Measurements from ENCODE around the gene FNBP1. TPM values are rescaled to one million over a fixed set of nuclear protein-coding genes. Genes with fewer than 3 reads are reported as not detected.
"Not testable (repeated sequence)": the region's sequence is repeated elsewhere in the genome, so short reads cannot be mapped to it uniquely, and the experiment has no call there.

Gene FNBP1
- polyA plus RNA-seq, 12 donors, result 14.8 to 67.8 (median 19.9) TPM; not detected in 1

DNA sequence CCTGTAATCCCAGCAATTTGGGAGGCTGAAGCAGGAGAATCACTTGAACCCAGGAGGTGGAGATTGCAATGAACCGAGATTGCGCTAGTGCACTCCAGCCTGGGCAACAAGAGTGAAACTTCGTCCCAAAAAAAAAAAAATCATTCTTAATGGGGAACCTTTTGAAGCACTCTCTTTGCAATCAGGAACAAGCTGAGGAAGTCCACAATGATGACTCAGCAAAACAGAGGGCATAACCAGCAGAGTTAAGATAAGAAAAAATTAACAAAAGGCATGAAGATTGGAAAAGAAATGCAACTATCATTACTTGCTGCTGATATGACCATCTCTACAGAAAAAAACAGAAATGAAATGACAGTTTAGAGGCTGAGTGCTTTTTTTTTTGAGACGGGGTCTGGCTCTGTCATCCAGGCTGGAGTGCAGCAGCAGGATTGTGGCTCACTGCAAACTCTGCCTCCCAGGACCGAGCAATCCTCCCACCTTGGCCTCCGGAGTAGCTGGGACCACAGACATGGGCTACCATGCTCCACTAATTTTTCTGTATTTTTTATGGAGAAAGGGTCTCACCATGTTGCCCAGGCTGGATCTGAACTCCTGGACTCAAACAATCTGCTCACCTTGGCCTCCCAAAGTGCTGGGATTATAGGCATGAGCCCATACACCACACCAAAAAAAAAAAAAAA, 88.0 kb downstream of the FNBP1 start:
- no peak for DNase-seq

GRCh38 chr9:129953736-129954135, 89.3 kb downstream of the FNBP1 start:
- no peak for DNase-seq

DNA sequence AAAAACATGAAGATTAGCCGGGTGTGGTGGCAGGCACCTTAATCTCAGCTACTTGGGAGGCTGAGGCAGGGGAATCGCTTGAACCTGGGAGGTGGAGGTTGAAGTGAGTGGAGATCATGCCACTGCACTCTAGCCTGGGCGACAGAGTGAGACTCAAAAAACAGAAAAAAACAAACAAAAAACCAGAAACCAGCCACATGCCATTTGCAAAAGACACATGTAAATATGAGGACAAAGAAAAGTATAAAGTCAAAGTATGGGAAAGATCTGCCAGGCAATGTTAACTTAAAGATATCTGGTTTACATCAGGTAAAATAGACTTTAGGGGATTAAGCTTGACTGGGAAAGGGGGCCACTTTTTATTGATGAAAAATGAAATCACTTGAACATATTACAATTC, 90.7 kb downstream of the FNBP1 start:
- no peak for DNase-seq

GRCh38 chr9:129949821-129950220, 93.2 kb downstream of the FNBP1 start:
- DNase-seq, result no peak

GRCh38 chr9:129948626-129949025, 94.4 kb downstream of the FNBP1 start:
- DNase-seq, result not testable (repeated sequence)

DNA sequence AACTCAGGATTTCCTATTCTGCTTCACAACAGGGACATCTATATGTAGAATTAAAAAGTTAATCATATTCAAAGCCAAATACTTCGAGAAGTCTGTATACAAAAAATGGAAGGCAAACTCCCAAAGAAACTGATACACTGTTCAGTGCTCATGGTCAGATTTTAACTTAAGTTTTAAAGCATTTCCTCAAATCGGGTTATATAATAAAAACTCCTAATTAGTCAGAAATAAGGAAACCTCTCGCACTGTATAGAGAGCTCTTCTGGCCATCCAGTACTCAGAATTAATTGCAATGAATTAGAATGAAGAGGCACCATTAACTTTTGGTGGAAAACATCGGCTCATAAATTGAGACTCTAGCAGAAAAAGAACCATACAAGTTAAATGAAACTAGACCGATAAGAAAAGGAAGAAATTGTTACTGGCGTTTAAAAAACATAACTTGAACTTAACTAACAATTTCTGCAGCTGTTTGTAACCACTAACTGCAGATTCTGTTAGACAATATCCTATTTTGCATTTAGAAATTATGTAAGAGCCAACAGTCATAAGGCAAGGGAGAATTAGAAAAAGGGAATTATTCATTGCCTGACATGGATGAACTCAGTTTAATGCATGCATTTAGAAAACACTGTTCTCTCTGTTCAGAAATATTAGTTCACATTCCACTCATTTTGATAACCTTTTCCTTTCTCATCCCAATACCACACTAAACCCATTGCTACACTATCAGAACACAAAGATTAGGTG, 96.6 kb downstream of the FNBP1 start:
- DNase-seq, result no peak

DNA sequence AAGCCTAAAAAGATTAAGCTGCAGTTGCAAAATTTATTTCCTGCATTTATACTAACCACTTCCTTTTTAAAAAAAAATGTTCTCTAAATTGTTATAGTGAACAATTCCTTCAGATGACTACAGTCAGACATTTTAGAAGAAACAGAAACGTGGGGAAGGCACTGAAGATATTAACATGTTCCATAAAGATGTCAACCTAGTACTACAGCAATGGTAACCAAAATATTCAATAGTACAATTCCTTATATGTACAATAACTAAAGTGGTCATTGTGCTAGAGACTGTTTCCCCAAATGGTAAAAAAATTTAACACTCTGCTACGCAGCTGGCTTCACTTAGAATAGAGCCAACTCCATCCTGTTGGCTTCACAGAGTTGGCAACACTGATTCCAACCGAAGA, 97.7 kb downstream of the FNBP1 start:
- DNase-seq, result no peak

- DNase-seq, result no peak
These were observed 98.4 kb downstream of the FNBP1 start for GRCh38 chr9:129944506-129945116.

DNA sequence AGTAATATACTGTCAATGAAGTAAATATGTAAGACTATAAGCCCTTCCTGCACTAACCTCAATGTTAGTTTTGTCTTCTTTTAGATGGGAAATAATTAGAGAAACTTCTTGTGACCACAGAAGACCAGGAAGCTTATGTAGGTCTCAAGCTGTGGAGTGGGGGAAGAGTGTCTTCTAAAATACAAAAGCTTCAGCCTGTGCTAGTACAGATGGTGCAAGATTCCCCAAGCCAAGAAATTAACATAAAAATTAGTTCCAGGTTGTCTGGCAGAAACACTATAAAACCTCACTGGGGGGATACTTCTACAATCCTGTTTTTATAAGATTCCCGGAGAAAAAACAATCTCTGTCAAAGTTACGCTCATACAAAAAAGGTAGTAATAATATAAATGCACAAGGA, 103.6 kb downstream of the FNBP1 start:
- DNase-seq, result no peak

- DNase-seq, result peak; percentile 47
These were observed 104.6 kb downstream of the FNBP1 start for GRCh38 chr9:129938291-129938979.

GRCh38 chr9:129937879-129938278, 105.1 kb downstream of the FNBP1 start:
- not testable (repeated sequence) for DNase-seq

DNA sequence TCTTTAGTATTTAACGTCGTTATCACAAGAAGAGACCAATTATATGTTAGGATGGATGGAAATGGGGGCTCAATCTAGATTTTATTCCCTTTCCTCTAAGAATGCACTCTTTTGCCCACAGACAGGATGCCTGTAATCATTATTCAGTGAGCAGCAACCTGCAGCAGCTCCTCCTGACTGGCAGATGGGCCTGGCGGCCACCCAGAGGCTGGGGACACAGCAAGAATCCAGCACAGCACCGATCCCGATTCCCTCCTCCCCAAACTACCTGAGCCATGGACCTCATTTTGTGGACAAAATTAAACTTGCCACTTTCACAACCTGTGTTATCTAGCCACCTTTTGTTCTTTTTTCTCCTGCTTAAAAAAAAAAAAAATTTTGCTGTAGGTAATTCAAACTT, 106.8 kb downstream of the FNBP1 start:
- DNase-seq, result no peak

GRCh38 chr9:129934780-129935179, 108.2 kb downstream of the FNBP1 start:
- DNase-seq, result no peak

GRCh38 chr9:129934041-129934591, 108.9 kb downstream of the FNBP1 start:
- DNase-seq, result peak; percentile 24

DNA sequence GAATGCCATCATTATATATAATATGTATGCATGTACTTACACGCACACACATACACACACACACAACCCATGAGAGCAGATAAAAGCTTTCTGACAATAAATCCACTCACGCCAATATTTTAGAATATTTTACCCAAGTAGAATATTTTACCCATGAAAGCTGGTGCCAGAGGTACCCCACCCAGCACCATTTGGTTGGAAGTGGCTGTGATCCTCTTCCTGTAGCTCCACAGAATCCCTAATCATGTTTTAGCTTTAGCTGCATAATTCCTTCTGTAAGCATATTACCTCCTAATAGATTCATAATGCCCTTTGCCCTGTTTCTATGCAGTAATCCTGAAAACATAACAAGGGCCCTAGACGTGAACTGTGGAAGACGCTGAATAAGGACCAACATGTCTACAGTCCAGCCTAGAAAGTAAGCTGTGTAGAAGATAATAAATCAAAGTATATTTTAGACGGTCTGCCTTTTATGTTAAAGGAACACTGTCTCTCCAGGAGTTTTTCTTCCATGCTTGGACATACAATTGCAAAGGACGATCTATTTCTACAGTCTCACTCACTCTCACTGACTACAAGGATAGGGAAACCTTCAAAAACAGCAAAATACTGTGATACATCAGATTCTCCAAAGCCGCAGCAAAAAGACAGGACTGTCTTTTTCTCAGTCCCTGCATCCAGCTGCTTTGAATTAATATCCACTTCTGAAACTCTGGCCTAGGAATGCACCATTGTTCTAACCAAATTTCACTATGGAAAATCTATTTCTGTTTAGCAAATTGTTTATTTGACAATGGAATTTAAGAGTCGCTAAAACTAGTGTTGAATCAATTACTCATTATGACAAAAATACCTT, 109.6 kb downstream of the FNBP1 start:
- DNase-seq, result peak; percentile 56

DNA sequence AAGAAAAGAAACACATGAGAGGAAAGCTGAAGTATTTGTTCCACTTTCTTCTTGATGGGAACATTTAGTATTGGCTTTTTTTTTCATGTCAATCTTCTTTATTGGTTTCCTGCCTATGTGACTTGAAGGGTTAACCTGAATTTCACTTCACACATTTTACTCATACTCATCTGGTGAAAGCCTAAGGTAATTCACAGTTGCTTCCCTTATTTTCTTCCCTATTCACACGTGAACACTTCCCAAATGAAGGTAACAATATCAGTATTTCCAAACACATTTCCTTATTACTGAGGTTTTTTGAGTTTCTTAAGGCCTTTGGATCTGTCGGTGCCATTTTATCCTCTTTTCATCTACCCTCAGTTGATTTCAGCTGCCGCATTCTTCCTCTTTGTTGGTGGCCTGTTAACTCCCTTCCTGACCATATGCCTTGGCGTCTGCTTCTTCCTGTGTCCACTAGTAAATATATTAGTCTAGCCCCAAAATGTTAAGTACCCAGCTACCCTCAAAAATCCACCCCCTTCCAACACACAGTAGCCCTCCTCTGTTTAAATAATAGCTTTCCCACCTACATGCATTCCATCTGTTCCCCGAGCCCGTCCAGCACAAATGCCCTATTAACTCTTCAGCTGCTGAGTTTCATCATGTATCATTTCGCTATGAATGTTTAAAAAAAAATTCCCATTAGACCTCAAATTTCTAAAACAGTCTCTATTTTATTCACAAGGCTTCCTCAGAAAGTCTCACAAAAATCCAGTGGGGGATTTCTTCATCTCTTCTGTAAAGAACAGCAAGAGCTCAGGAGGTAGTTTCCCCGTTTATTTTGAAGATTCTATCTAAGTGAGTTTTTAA, 110.5 kb downstream of the FNBP1 start:
- DNase-seq, result peak; percentile 21

- DNase-seq, result no peak
These were observed 112.2 kb downstream of the FNBP1 start for GRCh38 chr9:129930743-129931142.

DNA sequence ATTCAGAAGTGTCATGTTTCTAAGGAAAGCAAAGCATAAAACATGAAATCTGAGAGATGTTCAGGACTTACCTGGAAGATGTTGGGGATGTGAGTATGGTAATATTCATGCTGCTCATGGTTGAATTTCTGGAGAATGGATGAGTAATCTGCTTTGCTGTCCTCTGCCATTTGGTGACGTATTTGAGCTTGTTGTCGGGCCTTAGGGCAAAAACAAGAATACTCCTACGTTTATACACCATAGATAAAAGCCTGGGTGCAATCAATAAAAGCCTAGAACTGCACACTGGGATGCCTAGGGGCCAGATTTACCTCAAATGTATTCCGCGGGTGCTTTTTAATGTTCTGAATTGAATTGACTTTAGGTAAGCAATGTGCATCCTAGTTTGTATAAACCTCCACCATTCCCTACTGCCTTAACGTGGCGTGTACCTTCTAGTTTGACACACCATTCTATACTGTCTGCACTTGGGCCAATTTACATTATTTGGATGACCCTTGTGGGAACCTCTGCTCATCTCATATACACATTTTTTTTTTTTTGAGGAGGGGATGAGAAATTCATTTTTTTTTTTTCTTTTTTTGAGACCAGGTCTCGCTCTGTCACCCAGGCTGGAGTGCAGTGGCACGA, 113.4 kb downstream of the FNBP1 start:
- no peak for DNase-seq

GRCh38 chr9:129923589-129923988, 119.4 kb downstream of the FNBP1 start:
- no peak for DNase-seq

GRCh38 chr9:129921905-129922304, 121.1 kb downstream of the FNBP1 start:
- no peak for DNase-seq
